BJ (cell line): Measurements from ENCODE around the gene CKMT1A. TPM values are rescaled to one million over a fixed set of nuclear protein-coding genes. Genes with fewer than 3 reads are reported as not detected.
"Not testable (repeated sequence)": the region's sequence is repeated elsewhere in the genome, so short reads cannot be mapped to it uniquely, and the experiment has no call there.

Experiments
- CTCF ChIA-PET: fragments of 350-600 bp; formaldehyde crosslinking; extraction: SDS; loops from one replicate; lab custom pipeline; 2021; ENCODE audit warnings: antibody characterized with exemption, inconsistent platforms; lab: Yijun Ruan, JAX
- POLR2A ChIA-PET: fragments of 300-600 bp; sonication (Branson Sonifier 250); formaldehyde crosslinking; extraction: SDS; loops from one replicate; lab custom pipeline; 2021; ENCODE audit warnings: antibody characterized with exemption; lab: Charles Lee
- DNase-seq: peaks from one replicate; pipeline ENCODE4 v3.0.0-alpha.2; 2011; ENCODE audit warnings: low read depth
- H3K27me3 ChIP-seq: 2 replicates; pipeline ENCODE4 v1.6.0; 2011; ENCODE audit warnings: low read length; ENCODE audit not compliant: control insufficient read depth, insufficient read depth
- H3K36me3 ChIP-seq: 2 replicates; pipeline ENCODE4 v1.5.1; 2011; ENCODE audit warnings: low read length; ENCODE audit not compliant: control insufficient read depth, insufficient read depth
- H3K4me3 ChIP-seq: 2 replicates; pipeline ENCODE4 v1.5.1; 2011; ENCODE audit warnings: low read depth, mild to moderate bottlenecking, control low read depth, low read length
- polyA plus RNA-seq: library from polyadenylated mRNA; depleted of rRNA; stranded (reverse); fragments of >200 nt; gene quantifications from 2 replicates; pipeline ENCODE4 v1.2.3, GENCODE V29; 2011
- TF ChIP-seq, protein P1 (sequence below): IDR thresholded peaks from 2 replicates; pipeline ENCODE4 v1.5.1; 2011; ENCODE audit warnings: low read depth, mild to moderate bottlenecking, control low read depth, inconsistent platforms, low read length, moderate library complexity; ENCODE audit not compliant: insufficient read depth

CKMT1A gene
- polyA plus RNA-seq, 1 experiment, result 0.17 TPM

- H3K4me3 ChIP-seq, result no peak overlapping the region
- no peaks in the 10 kb centered on the region for H3K36me3 ChIP-seq
- TF ChIP-seq, protein P1, sequence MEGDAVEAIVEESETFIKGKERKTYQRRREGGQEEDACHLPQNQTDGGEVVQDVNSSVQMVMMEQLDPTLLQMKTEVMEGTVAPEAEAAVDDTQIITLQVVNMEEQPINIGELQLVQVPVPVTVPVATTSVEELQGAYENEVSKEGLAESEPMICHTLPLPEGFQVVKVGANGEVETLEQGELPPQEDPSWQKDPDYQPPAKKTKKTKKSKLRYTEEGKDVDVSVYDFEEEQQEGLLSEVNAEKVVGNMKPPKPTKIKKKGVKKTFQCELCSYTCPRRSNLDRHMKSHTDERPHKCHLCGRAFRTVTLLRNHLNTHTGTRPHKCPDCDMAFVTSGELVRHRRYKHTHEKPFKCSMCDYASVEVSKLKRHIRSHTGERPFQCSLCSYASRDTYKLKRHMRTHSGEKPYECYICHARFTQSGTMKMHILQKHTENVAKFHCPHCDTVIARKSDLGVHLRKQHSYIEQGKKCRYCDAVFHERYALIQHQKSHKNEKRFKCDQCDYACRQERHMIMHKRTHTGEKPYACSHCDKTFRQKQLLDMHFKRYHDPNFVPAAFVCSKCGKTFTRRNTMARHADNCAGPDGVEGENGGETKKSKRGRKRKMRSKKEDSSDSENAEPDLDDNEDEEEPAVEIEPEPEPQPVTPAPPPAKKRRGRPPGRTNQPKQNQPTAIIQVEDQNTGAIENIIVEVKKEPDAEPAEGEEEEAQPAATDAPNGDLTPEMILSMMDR, result no peak
- CTCF ChIA-PET, result no interaction called here
- peaks cover 3% of the 10 kb centered on the region; the same call in 1 of the 2 replicates for H3K27me3 ChIP-seq
- DNase-seq, result no peak
- POLR2A ChIA-PET, result no interaction called here
These were observed 8.5 kb downstream of the CKMT1A start for GRCh38 chr15:43702174-43702573.

DNA sequence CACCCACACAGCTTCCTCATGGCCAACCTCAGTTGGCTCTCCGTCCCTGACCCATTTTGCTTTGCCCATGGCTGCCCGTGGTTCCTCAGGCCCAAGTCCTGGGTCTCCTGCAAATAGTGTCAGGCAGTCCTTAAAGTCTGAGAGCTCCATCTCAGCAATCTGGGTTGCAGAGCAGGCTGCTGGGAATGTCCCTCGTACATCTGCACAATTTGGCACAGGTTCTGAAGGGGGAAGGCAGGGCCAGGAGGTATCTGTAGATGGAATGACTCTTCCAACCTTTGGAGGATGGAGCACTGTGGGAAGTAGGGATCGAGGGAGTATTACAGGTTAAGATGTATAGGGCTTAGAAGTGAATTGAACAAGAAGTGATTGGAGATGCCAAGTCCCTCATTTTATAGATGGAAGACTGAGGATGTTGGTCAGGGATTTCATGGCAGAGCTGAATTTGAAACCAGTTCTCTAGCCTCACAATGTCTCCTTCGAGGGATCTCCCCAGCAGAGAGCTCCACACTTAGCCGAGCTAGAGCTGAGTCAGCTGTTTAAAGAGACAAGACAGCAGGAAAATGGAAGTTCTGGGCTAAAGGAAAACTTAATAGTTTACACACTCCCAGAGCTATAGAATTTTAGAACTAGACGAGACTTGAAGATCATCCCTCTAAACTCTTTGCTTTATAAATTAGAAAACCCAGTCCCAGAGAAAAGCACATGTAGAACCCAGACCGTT lies 9.2 kb downstream of the CKMT1A start:
- POLR2A ChIA-PET, result no interaction called here
- Histone ChIP-seq H3K27me3 (peaks cover 2% of the 10 kb centered on the region; the same call in 1 of the 2 replicates), H3K36me3 (no peaks in the 10 kb centered on the region), H3K4me3 (no peak overlapping the region)
- DNase-seq, result no peak
- CTCF ChIA-PET, result no interaction called here
- TF ChIP-seq, protein P1, result no peak

DNA sequence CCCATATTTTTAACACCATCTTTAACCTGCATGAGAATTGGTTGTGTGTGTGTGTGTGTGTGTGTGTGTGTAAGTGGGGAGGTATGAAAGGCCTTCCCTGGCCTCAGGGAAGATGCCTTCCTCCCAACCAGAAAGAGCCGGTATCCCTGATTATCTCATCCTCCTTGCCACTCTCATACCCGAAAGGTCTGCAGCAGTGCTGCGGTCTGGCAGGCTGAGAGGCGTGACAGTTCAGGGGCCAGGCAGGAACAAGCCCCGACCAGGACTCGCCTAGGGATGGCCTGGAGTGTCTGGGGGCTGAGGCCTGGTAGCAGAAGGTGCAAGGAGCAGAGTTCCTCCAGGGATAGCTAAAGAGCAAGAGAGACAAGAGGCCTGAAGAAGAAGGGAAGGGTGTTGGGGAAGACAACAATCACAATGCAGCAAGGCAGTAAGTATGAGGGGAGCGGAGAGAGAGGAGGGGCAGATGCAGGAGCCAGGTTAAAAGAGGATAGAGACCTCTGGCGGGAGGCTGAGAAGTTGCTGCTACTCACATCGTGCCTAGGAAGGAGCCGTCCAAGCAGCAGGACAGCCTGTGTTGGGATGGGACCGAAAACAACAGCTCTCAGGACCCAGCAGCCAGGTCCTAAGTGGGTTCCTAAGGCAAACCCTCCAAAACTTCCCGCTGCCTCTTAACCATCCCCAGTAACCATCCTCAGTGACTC lies 16.9 kb downstream of the CKMT1A start:
- DNase-seq, POLR2A ChIA-PET, H3K27me3 ChIP-seq, H3K4me3 ChIP-seq, CTCF ChIA-PET, H3K36me3 ChIP-seq: not testable (repeated sequence)

- DNase-seq, result no peak
- H3K27me3 ChIP-seq, result no peaks in the 10 kb centered on the region; the same call in 1 of the 2 replicates
- ChIA-PET CTCF (interaction anchor here (0.6 kb wide), 1 partner anchor 9 kb away, joined by 4 read pairs; no protein-coding TSS in a partner anchor), POLR2A (no interaction called here)
- H3K4me3 ChIP-seq, result no peak overlapping the region
- TF ChIP-seq, protein P1, result no peak
- no peaks in the 10 kb centered on the region for H3K36me3 ChIP-seq
These were observed 29.5 kb downstream of the CKMT1A start for GRCh38 chr15:43723151-43723550.

GRCh38 chr15:43726306-43726705 lies 32.6 kb downstream of the CKMT1A start:
- CTCF ChIA-PET, POLR2A ChIA-PET: not testable (repeated sequence)

GRCh38 chr15:43728053-43728725 lies 34.5 kb downstream of the CKMT1A start:
- H3K27me3 ChIP-seq, CTCF ChIA-PET, H3K36me3 ChIP-seq, H3K4me3 ChIP-seq, POLR2A ChIA-PET: not testable (repeated sequence)
- DNase-seq, result peak; percentile 27

More at GRCh38 chr15:43726306-43726705, 32.6 kb downstream of the CKMT1A start:
- H3K4me3 ChIP-seq, DNase-seq, H3K27me3 ChIP-seq, H3K36me3 ChIP-seq: not testable (repeated sequence)
